IPS DF 6.9 (cell line): ENCODE measurements around the gene RAP1GDS1.
"Not testable (repeated sequence)": the region's sequence is repeated elsewhere in the genome, so short reads cannot be mapped to it uniquely, and the experiment has no call there.

Experiments
- DNase-seq: peaks from one replicate; pipeline ENCODE4 v3.0.0-alpha.2; 2013; ENCODE audit warnings: low read depth, low spot score
- H3K27ac ChIP-seq: one replicate; pipeline ENCODE4 v1.5.1; 2013; ENCODE audit warnings: low read length, control low read depth
- H3K27me3 ChIP-seq: 2 replicates; pipeline ENCODE4 v1.6.1; 2013; ENCODE audit warnings: mild to moderate bottlenecking, low read length; ENCODE audit not compliant: control insufficient read depth, insufficient read depth
- H3K36me3 ChIP-seq: 2 replicates; pipeline ENCODE4 v1.6.1; 2013; ENCODE audit warnings: low read length; ENCODE audit not compliant: control insufficient read depth, insufficient read depth
- H3K4me1 ChIP-seq: 2 replicates; pipeline ENCODE4 v1.6.1; 2013; ENCODE audit warnings: low read length; ENCODE audit not compliant: control insufficient read depth, insufficient read depth
- H3K4me3 ChIP-seq: 2 replicates; pipeline ENCODE4 v1.5.1; 2013; ENCODE audit warnings: mild to moderate bottlenecking, low read length
- H3K9me3 ChIP-seq: 2 replicates; pipeline ENCODE4 v1.6.1; 2013; ENCODE audit warnings: low read length, inconsistent platforms; ENCODE audit not compliant: control insufficient read depth, insufficient read depth
- WGBS: extraction: QIAGEN DNeasy Blood & Tissue Kit; methylation state at CpG from one replicate; pipeline ENCODE4 v1.1.7; 2013; ENCODE audit warnings: mixed read lengths, missing lambda C conversion rate; ENCODE audit not compliant: insufficient read length, insufficient coverage; 5-methylcytosine and 5-hydroxymethylcytosine counted together

The RAP1GDS1 gene

GRCh38 chr4:98345838-98346237 lies 84.7 kb downstream of the RAP1GDS1 start:
- Histone ChIP-seq H3K9me3 (no peaks in the 10 kb centered on the region), H3K4me1 (no peaks in the 10 kb centered on the region), H3K27me3 (no peaks in the 10 kb centered on the region), H3K4me3 (no peak overlapping the region), H3K36me3 (no peaks in the 10 kb centered on the region), H3K27ac (no peak overlapping the region)
- DNase-seq: no peak
- WGBS: no CpG with 5 or more reads among the region's 3 CpGs

GRCh38 chr4:98352396-98352795 lies 91.2 kb downstream of the RAP1GDS1 start:
- 100% methylated on average over 2 of the region's 7 CpGs for WGBS
- no peak for DNase-seq
- Histone ChIP-seq H3K9me3 (no peaks in the 10 kb centered on the region), H3K4me1 (no peaks in the 10 kb centered on the region), H3K36me3 (no peaks in the 10 kb centered on the region), H3K27ac (no peak overlapping the region), H3K27me3 (no peaks in the 10 kb centered on the region), H3K4me3 (no peak overlapping the region)

- no CpG with 5 or more reads among the region's 4 CpGs for WGBS
- Histone ChIP-seq H3K4me1 (no peaks in the 10 kb centered on the region), H3K36me3 (no peaks in the 10 kb centered on the region), H3K27ac (no peak overlapping the region), H3K4me3 (no peak overlapping the region), H3K9me3 (no peaks in the 10 kb centered on the region), H3K27me3 (no peaks in the 10 kb centered on the region)
- no peak for DNase-seq
These were observed 91.8 kb downstream of the RAP1GDS1 start for GRCh38 chr4:98352940-98353339.

- no peak overlapping the region for H3K27ac ChIP-seq
- no peaks in the 10 kb centered on the region for H3K4me1 ChIP-seq
- H3K27me3 ChIP-seq: no peaks in the 10 kb centered on the region
- no peak overlapping the region for H3K4me3 ChIP-seq
- no peaks in the 10 kb centered on the region for H3K36me3 ChIP-seq
- no peaks in the 10 kb centered on the region for H3K9me3 ChIP-seq
- DNase-seq: no peak
- no CpG with 5 or more reads among the region's 2 CpGs for WGBS
These were observed 97.6 kb downstream of the RAP1GDS1 start for GRCh38 chr4:98358630-98359248.

- Histone ChIP-seq H3K27ac (no peak overlapping the region), H3K4me3 (no peak overlapping the region), H3K4me1 (no peaks in the 10 kb centered on the region), H3K36me3 (no peaks in the 10 kb centered on the region), H3K27me3 (no peaks in the 10 kb centered on the region), H3K9me3 (no peaks in the 10 kb centered on the region)
- no peak for DNase-seq
- 100% methylated on average over 2 of the region's 4 CpGs for WGBS
These were observed 98.5 kb downstream of the RAP1GDS1 start for GRCh38 chr4:98359646-98360045.

GRCh38 chr4:98363431-98363830 lies 102.2 kb downstream of the RAP1GDS1 start:
- Histone ChIP-seq H3K9me3 (no peaks in the 10 kb centered on the region; the same call in 1 of the 2 replicates), H3K4me1 (no peaks in the 10 kb centered on the region), H3K4me3 (no peak overlapping the region), H3K27ac (no peak overlapping the region), H3K27me3 (no peaks in the 10 kb centered on the region), H3K36me3 (no peaks in the 10 kb centered on the region)
- no peak for DNase-seq

- not testable (repeated sequence) for H3K9me3 ChIP-seq, DNase-seq, H3K4me1 ChIP-seq, H3K27me3 ChIP-seq, H3K36me3 ChIP-seq, H3K27ac ChIP-seq, H3K4me3 ChIP-seq
- WGBS: no CpG with 5 or more reads among the region's 3 CpGs
These were observed 105.1 kb downstream of the RAP1GDS1 start for GRCh38 chr4:98366275-98366674.

- DNase-seq, H3K4me1 ChIP-seq, H3K4me3 ChIP-seq, H3K9me3 ChIP-seq, H3K36me3 ChIP-seq, H3K27me3 ChIP-seq, H3K27ac ChIP-seq: not testable (repeated sequence)
- no CpG with 5 or more reads among the region's 3 CpGs for WGBS
These were observed 106.8 kb downstream of the RAP1GDS1 start for GRCh38 chr4:98368000-98368399.

GRCh38 chr4:98369322-98369721 lies 108.1 kb downstream of the RAP1GDS1 start:
- H3K27me3 ChIP-seq: no peaks in the 10 kb centered on the region
- no CpG with 5 or more reads among the region's 3 CpGs for WGBS
- no peaks in the 10 kb centered on the region for H3K4me1 ChIP-seq
- H3K36me3 ChIP-seq: no peaks in the 10 kb centered on the region
- H3K27ac ChIP-seq: no peak overlapping the region
- DNase-seq: no peak
- H3K9me3 ChIP-seq: no peaks in the 10 kb centered on the region; the same call in 1 of the 2 replicates
- H3K4me3 ChIP-seq: no peak overlapping the region

- no peaks in the 10 kb centered on the region for H3K9me3 ChIP-seq
- no peaks in the 10 kb centered on the region for H3K36me3 ChIP-seq
- no peaks in the 10 kb centered on the region for H3K27me3 ChIP-seq
- no peaks in the 10 kb centered on the region for H3K4me1 ChIP-seq
- WGBS: no CpG with 5 or more reads among the region's 5 CpGs
- no peak for DNase-seq
- H3K4me3 ChIP-seq: no peak overlapping the region
- H3K27ac ChIP-seq: no peak overlapping the region
These were observed 113.5 kb downstream of the RAP1GDS1 start for GRCh38 chr4:98374643-98375042.

- H3K9me3 ChIP-seq: no peaks in the 10 kb centered on the region
- no peaks in the 10 kb centered on the region for H3K27me3 ChIP-seq
- H3K4me1 ChIP-seq: no peaks in the 10 kb centered on the region
- no peak overlapping the region for H3K27ac ChIP-seq
- H3K4me3 ChIP-seq: no peak overlapping the region
- no peak for DNase-seq
- WGBS: no CpG with 5 or more reads among the region's 1 CpG
- H3K36me3 ChIP-seq: no peaks in the 10 kb centered on the region
These were observed 116.4 kb downstream of the RAP1GDS1 start for GRCh38 chr4:98377559-98377958.
